NB4 (cell line): ENCODE measurements around the gene PCSK4.
"Not testable (repeated sequence)": the region's sequence is repeated elsewhere in the genome, so short reads cannot be mapped to it uniquely, and the experiment has no call there.

ENCODE experiments used
- DNase-seq: peaks from one replicate; pipeline ENCODE4 v3.0.0; 2010; ENCODE audit warnings: low read depth
- H3K4me3 ChIP-seq: one replicate; pipeline ENCODE4 v1.5.1; 2011; ENCODE audit warnings: mild to moderate bottlenecking, low read depth, low read length, moderate library complexity
- MYC ChIP-seq: IDR thresholded peaks from 2 replicates; pipeline ENCODE4 v1.6.1; 2011; ENCODE audit warnings: low read depth, low read length
- POLR2A ChIP-seq: IDR thresholded peaks from 2 replicates; pipeline ENCODE4 v1.6.1; 2011; ENCODE audit warnings: mild to moderate bottlenecking; ENCODE audit not compliant: insufficient read length; ENCODE audit errors: extremely low read depth
- TF ChIP-seq, protein P1 (sequence below): IDR thresholded peaks from 2 replicates; pipeline ENCODE4 v1.6.1; 2011; ENCODE audit warnings: low read depth, low read length
- TF ChIP-seq, protein P2 (sequence below): IDR thresholded peaks from one replicate; pipeline ENCODE4 v1.5.1; 2012; ENCODE audit warnings: low read depth, low read length

Gene PCSK4

DNA sequence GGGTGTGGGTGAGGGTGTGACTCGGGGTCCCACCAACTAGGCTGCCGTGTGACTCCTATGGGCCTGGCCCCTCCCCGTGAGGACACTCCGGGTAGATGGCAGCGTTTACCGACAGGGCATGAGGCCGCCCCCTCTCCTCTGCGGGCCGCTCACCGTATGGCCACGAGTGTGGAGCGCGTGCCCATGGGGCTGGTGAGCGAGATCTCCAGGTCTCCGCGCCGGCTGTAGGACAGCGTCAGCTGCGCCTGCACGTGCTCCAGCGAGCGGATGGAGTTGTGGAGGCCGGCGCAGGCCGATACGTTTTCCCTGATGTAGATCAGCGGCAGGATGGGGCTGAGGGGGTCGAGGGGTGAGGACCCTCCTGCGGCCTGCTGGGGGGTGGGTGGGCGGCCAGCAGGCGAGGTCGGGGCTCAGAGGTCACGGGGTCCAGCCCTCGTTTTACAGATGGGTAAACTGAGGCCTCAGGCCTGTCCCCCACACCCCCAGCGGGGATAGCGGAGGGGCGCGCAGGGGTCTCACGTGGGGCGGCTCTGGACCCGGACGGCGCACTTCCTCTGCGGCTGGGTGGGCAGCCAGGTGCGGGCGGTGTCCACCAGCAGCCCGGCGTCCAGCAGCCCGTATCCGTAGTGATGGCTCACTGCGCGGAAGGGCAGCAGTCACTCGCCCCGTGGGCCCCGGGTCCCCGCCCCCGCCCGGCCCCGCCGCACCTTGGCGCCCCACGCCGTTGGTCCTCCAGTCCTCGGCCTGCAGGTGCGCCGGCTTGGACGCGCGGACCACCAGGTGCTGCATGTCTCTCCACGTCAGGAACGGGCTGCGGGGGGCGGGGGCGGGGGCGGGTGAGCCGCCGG is 6.8 kb downstream of the PCSK4 start:
- DNase-seq, result no peak
- no peak for TF ChIP-seq POLR2A
- no peak for TF ChIP-seq MYC
- TF ChIP-seq, protein P1, sequence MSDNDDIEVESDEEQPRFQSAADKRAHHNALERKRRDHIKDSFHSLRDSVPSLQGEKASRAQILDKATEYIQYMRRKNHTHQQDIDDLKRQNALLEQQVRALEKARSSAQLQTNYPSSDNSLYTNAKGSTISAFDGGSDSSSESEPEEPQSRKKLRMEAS, result no peak
- TF ChIP-seq, protein P2, sequence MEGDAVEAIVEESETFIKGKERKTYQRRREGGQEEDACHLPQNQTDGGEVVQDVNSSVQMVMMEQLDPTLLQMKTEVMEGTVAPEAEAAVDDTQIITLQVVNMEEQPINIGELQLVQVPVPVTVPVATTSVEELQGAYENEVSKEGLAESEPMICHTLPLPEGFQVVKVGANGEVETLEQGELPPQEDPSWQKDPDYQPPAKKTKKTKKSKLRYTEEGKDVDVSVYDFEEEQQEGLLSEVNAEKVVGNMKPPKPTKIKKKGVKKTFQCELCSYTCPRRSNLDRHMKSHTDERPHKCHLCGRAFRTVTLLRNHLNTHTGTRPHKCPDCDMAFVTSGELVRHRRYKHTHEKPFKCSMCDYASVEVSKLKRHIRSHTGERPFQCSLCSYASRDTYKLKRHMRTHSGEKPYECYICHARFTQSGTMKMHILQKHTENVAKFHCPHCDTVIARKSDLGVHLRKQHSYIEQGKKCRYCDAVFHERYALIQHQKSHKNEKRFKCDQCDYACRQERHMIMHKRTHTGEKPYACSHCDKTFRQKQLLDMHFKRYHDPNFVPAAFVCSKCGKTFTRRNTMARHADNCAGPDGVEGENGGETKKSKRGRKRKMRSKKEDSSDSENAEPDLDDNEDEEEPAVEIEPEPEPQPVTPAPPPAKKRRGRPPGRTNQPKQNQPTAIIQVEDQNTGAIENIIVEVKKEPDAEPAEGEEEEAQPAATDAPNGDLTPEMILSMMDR, result no peak
- H3K4me3 ChIP-seq, result no peak overlapping the region

DNA sequence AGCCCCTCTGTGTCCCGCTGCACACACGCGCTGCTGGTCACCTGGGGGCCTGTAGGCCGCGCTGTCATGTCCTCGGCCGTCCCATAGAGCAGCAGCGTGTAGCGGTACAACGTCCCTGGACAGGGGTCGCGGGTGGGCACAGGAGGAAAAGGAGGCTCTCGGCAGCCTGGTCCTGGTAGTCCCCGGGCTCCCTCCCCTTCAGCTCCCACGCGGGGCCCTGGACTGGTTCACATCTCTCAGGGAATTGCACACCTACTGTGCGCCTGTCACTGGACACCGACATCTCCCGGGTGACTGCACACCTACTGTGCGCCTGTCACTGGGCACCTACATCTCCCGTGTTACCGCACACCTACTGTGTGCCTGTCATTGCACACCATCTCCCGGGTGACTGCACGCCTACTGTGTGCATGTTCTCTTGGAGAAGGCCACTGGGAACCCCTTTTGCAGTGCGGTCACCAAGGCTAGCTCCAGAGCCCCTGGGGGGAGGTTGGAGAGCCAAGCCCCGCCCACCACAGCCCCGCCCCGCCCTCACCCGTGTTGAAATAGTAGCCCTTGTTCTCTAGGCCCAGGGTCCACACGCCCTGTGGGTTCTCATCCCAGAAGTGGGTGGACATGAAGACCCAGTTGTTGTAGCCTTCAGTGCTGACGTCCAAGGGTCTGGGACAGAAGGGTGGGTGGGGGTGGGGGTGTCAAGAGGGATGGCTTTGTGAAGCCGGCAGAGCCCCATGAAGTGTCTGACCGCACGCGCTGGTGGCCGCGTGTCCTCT is 7.6 kb downstream of the PCSK4 start:
- TF ChIP-seq POLR2A, result no peak
- no peak for TF ChIP-seq MYC
- TF ChIP-seq, protein P1, result no peak
- TF ChIP-seq, protein P2, result no peak
- DNase-seq, result no peak
- no peak overlapping the region for H3K4me3 ChIP-seq

DNA sequence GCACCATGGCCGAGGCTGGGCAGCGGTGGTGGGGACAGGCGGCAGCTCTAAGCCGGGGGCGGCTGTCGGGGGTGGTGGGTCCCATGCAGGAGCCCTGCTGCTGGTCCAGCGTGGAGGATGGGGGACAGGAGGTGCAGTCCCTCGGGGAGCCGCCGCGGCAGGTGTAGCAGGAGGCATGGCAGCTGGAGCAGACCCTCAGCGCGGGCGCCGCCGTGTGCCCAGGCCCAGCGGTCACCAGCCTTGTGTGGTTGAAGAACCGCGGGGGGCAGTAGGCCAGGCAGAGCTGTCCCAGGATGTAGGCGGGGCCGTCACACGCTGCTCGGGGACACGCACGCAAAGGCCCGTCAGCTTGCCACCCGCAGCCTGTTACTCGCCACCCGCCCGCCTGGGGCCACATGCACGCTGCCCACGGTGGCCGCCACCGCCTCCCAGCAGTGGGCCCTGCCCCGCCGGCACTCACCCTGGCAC is 8.2 kb downstream of the PCSK4 start:
- TF ChIP-seq, protein P2, result no peak
- no peak for TF ChIP-seq POLR2A
- no peak overlapping the region for H3K4me3 ChIP-seq
- DNase-seq, result no peak

DNA sequence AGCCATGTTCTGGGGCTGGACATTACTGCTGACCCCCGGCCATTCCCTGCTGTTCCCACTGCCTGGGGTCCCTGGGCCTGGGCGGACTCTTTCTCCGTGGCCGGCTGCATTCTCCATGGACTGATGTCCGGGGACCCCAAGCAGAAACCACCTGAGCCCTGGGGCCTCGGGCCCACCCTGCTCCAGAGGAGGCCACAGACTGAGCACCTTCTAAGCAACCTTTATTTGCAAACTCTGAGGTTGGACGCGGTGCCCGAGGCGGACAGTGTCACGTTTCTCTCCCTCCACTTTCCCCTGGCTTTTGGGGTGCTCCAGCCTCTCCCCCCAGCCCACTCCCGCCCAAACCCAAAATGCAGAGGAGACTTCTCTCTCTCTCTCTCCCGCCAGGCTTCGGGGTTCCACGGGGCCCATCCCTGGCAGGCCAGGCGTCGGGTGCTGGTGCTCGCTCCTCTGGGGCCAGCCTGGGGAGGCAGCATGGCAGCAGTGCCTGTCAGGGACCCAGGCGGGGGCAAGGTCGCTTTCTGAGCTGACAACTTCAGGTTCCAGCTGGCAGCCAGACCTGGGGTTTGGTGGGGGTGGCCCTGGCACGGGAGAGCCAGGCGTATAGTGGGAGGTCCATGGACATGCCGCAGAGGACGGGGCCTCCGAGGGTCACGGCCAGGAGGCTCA is 8.8 kb downstream of the PCSK4 start:
- H3K4me3 ChIP-seq, result no peak overlapping the region
- no peak for DNase-seq
- TF ChIP-seq, protein P2, result no peak
- TF ChIP-seq, protein P1, result no peak
- TF ChIP-seq MYC (no peak), POLR2A (no peak)

DNA sequence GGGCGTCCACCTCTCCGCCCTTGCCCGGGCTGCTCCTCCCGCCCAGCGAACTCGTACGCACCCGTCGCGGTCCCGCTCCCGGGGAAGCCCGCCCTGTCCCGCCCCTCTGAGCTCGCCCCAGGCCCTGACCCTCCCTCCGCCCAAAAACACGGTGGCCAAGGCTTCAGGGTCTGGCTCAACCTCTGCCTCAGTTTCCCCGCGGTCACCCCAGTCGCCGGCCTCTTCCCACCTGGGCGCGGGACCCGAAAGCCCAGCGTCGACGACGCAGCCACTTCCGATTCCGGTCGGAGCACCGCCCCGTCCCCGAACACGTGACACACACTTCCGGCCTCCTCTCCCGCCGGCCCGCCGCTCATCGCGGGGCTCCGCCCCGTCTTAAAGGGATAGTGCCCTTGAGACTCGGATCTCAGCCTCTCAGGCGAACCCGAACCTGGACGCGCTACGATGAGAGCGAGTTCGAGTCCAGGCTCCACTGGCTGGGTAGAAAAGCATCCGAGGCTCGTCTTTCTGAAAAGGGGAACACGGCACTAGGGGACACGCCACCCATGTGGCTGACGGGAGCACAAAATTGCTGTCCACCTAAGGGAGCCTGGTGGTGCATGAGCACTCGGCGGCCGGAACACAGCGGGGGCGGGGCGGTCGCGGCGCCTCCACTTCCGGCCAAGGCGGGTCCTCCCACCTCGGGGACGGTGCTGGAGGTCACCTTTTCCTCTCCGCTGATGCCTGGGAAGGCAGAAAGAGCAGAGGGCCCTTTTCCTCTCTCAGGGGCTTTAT is 11.0 kb downstream of the PCSK4 start, which contains the start of gene C19orf25:
TSS of gene C19orf25 (minus strand) at position 282 of the 774 bp plus-strand sequence. CDS start 312 bp downstream, outside the sequence.
- peak within 1 kb of the TSS; percentile 74 for H3K4me3 ChIP-seq
- peak; percentile 91 for DNase-seq
- TF ChIP-seq, protein P2, result no peak
- TF ChIP-seq, protein P1, result peak; percentile 96
- TF ChIP-seq MYC (peak; percentile 50), POLR2A (peak; percentile 49)

DNA sequence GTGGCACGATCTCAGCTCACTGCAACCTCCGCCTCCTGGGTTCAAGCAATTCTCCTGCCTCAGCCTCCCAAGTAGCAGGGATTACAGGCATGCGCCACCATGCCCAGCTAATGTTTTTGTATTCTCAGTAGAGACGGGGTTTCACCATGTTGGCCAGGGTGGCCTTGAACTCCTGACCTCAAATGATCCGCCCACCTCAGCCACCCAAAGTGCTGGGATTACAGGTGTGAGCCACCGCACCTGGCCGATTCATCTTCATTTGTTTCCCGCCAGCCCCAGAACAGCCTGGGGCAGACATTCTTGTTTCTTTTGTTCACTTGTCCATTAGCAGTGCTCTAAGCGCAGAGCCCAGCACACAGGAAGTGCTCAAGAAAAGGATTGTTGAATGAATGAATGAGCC is 13.1 kb downstream of the PCSK4 start:
- DNase-seq, H3K4me3 ChIP-seq: not testable (repeated sequence)
